ENCODE results near the gene CREB3L1. TPM values are rescaled to one million over a fixed set of nuclear protein-coding genes. Genes with fewer than 3 reads are reported as not detected.
A peak's percentile ranks its signal among the peaks of the same experiment; 100 is the strongest.

Gene CREB3L1
- total RNA-seq, 1 donor from 2014 or later = 0.43 TPM

- Histone ChIP-seq H3K4me1 (peaks cover 7% of the 10 kb centered on the region), H3K79me2 (ENCODE audit: low read depth) (no peaks in the 10 kb centered on the region), H3K27ac (no peak overlapping the region), H3K4me3 (no peak overlapping the region), H3F3A (ENCODE audit: low read depth) (peaks cover 3% of the 10 kb centered on the region), H3K4me2 (no peak overlapping the region), H3K36me3 (no peaks in the 10 kb centered on the region), H3K9ac (no peak overlapping the region), H2AFZ (replicated peaks) (no peak overlapping the region), H3K27me3 (no peaks in the 10 kb centered on the region), H3K9me3 (ENCODE audit: low read depth) (no peaks in the 10 kb centered on the region), H4K20me1 (ENCODE audit: low read depth) (no peaks in the 10 kb centered on the region)
- Mint-ChIP-seq H3K27ac (peak overlapping the region; percentile 55), H3K9me3 (peaks cover 4% of the 10 kb centered on the region), H3K4me3 (no peak overlapping the region), H3K36me3 (no peaks in the 10 kb centered on the region), H3K4me1 (peaks cover 28% of the 10 kb centered on the region), H3K27me3 (ENCODE audit: insufficient read depth, low read depth) (peaks cover 2% of the 10 kb centered on the region)
- TF ChIP-seq EZH2phosphoT487 (IDR thresholded peaks at IDR 0.05) (no peak), EZH2 (IDR thresholded peaks at IDR 0.05) (no peak)
- TF ChIP-seq, protein P1, sequence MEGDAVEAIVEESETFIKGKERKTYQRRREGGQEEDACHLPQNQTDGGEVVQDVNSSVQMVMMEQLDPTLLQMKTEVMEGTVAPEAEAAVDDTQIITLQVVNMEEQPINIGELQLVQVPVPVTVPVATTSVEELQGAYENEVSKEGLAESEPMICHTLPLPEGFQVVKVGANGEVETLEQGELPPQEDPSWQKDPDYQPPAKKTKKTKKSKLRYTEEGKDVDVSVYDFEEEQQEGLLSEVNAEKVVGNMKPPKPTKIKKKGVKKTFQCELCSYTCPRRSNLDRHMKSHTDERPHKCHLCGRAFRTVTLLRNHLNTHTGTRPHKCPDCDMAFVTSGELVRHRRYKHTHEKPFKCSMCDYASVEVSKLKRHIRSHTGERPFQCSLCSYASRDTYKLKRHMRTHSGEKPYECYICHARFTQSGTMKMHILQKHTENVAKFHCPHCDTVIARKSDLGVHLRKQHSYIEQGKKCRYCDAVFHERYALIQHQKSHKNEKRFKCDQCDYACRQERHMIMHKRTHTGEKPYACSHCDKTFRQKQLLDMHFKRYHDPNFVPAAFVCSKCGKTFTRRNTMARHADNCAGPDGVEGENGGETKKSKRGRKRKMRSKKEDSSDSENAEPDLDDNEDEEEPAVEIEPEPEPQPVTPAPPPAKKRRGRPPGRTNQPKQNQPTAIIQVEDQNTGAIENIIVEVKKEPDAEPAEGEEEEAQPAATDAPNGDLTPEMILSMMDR (IDR thresholded peaks at IDR 0.05) = no peak
- DNase-seq (ENCODE audit: low spot score) = no peak
Measured at GRCh38 chr11:46251954-46252353, 25.5 kb upstream of the CREB3L1 start.

DNA sequence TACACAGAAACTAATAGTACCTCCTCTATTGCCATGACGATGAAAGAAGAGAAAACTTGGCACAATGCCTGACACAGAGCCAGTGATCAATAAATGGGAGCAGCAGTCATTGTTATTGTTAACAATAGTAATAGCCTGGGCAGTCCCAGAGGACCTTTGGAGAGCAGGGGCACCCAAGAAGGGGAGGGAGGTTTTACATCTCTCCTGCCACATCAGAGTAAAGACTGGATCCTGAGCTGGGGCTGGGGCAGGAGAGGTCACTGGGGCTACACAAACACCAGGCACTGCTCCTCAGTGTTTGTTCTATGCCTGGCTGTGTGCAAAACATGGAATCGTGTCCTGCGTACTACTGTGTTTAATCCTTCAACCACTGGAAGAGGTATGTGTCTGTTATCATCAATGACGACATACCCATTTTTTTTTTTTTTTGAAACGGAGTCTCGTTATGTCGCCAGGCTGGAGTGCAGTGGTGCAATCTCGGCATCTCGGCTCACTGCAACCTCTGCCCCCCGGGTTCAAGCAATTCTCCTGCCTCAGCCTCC lies 25.0 kb upstream of the CREB3L1 start:
- Histone ChIP-seq H3K4me1 (peaks cover 7% of the 10 kb centered on the region), H3K9ac (no peak overlapping the region), H2AFZ (replicated peaks) (no peak overlapping the region), H3K9me3 (ENCODE audit: low read depth) (no peaks in the 10 kb centered on the region), H3K27ac (no peak overlapping the region), H3K4me2 (no peak overlapping the region), H4K20me1 (ENCODE audit: low read depth) (no peaks in the 10 kb centered on the region), H3K27me3 (no peaks in the 10 kb centered on the region), H3K4me3 (no peak overlapping the region), H3K79me2 (ENCODE audit: low read depth) (no peaks in the 10 kb centered on the region), H3F3A (ENCODE audit: low read depth) (peaks cover 3% of the 10 kb centered on the region), H3K36me3 (no peaks in the 10 kb centered on the region)
- Mint-ChIP-seq H3K36me3 (no peaks in the 10 kb centered on the region), H3K27me3 (ENCODE audit: insufficient read depth, low read depth) (peaks cover 2% of the 10 kb centered on the region), H3K27ac (peak overlapping the region; percentile 55), H3K4me1 (peaks cover 28% of the 10 kb centered on the region), H3K9me3 (peaks cover 4% of the 10 kb centered on the region), H3K4me3 (no peak overlapping the region)
- TF ChIP-seq, protein P1 (IDR thresholded peaks at IDR 0.05) = no peak
- DNase-seq (ENCODE audit: low spot score) = no peak

GRCh38 chr11:46253258-46254132 lies 24.0 kb upstream of the CREB3L1 start:
- Histone ChIP-seq H3K79me2 (ENCODE audit: low read depth) (no peaks in the 10 kb centered on the region), H3K36me3 (no peaks in the 10 kb centered on the region), H3K27ac (no peak overlapping the region), H3K9me3 (ENCODE audit: low read depth) (no peaks in the 10 kb centered on the region), H2AFZ (replicated peaks) (peak overlapping the region; percentile 86), H3K4me1 (peaks cover 7% of the 10 kb centered on the region), H3K9ac (no peak overlapping the region), H3F3A (ENCODE audit: low read depth) (no peaks in the 10 kb centered on the region), H4K20me1 (ENCODE audit: low read depth) (no peaks in the 10 kb centered on the region), H3K4me3 (no peak overlapping the region), H3K27me3 (no peaks in the 10 kb centered on the region), H3K4me2 (no peak overlapping the region)
- H3K27ac Mint-ChIP-seq = no peak overlapping the region
- DNase-seq (ENCODE audit: low spot score) = no peak
- peaks cover 23% of the 10 kb centered on the region for H3K4me1 Mint-ChIP-seq
- H3K4me3 Mint-ChIP-seq = no peak overlapping the region
- no peaks in the 10 kb centered on the region for H3K36me3 Mint-ChIP-seq
- no peaks in the 10 kb centered on the region for H3K9me3 Mint-ChIP-seq
- peaks cover under 1% of the 10 kb centered on the region for H3K27me3 Mint-ChIP-seq (ENCODE audit: insufficient read depth, low read depth)
- TF ChIP-seq EZH2 (IDR thresholded peaks at IDR 0.05) (no peak), EZH2phosphoT487 (IDR thresholded peaks at IDR 0.05) (no peak)
- TF ChIP-seq, protein P1 (IDR thresholded peaks at IDR 0.05) = no peak
